WERI-Rb-1 (cell line): Measurements from ENCODE around the gene MOGAT1.
"Not testable (repeated sequence)": the region's sequence is repeated elsewhere in the genome, so short reads cannot be mapped to it uniquely, and the experiment has no call there.

ENCODE experiments used
- DNase-seq: peaks from one replicate; pipeline ENCODE4 v3.0.0-alpha.2; 2020
- H3K27ac ChIP-seq: fragments of 250-450 bp; sonication (Bioruptor Pico); 2 replicates; pipeline ENCODE4 v1.5.1; 2020; ENCODE audit warnings: mild to moderate bottlenecking, moderate library complexity
- H3K27me3 ChIP-seq: fragments of 250-450 bp; sonication (Bioruptor Pico); 2 replicates; pipeline ENCODE4 v1.5.1; 2021; ENCODE audit warnings: mild to moderate bottlenecking, low read depth, moderate library complexity; ENCODE audit not compliant: insufficient read depth, severe bottlenecking
- H3K36me3 ChIP-seq: fragments of 250-450 bp; sonication (Bioruptor Pico); 2 replicates; pipeline ENCODE4 v1.5.1; 2020; ENCODE audit warnings: mild to moderate bottlenecking, moderate library complexity
- H3K4me3 ChIP-seq: 2 replicates; pipeline ENCODE4 v1.5.1; 2011; ENCODE audit warnings: low read depth, mild to moderate bottlenecking, control low read depth, low read length
- H3K9me3 ChIP-seq: fragments of 250-450 bp; sonication (Bioruptor Pico); 2 replicates; pipeline ENCODE4 v1.5.1; 2021; ENCODE audit warnings: mild to moderate bottlenecking, moderate library complexity; ENCODE audit not compliant: severe bottlenecking
- CTCF ChIP-seq: IDR thresholded peaks from 2 replicates; pipeline ENCODE4 v1.5.1; 2011; ENCODE audit warnings: low read depth, mild to moderate bottlenecking, control low read depth, inconsistent platforms, low read length

MOGAT1 gene

DNA sequence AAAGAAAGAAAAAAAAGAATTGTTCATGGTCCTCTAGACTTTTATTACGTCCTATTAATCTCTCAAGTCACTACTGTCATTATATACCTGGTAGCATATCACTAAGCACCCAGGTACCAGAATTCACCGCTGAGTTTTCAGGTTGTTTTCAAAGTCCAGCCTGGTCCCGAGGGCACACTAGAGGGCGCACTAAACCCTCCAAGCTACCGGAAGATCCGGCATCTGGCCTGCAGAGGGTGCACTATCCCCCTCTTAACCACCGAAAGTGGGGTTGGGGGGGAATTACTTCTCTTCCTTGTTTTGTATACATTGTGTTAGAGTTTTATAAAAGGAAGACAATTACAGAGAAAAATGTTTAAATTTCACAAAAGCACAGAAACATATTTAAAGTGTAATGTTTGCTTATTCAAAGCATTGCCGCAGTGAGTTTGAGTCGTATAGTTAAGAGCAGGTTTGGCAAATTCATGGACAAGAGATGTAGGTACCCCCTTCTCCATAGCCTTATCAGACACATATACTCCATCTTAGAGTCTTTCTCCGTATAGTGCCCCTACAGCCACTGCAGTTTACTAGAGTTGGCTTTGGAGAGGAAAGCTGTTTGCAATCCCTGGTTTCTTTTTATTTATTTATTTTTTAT, 19.2 kb downstream of the MOGAT1 start:
- Histone ChIP-seq H3K36me3 (no peaks in the 10 kb centered on the region), H3K27ac (no peak overlapping the region), H3K9me3 (no peaks in the 10 kb centered on the region), H3K27me3 (no peaks in the 10 kb centered on the region), H3K4me3 (no peak overlapping the region)
- TF ChIP-seq CTCF = peak; percentile 95
- peak; percentile 74 for DNase-seq

- DNase-seq, H3K36me3 ChIP-seq, H3K9me3 ChIP-seq, H3K27ac ChIP-seq, H3K4me3 ChIP-seq, H3K27me3 ChIP-seq: not testable (repeated sequence)
Measured at GRCh38 chr2:222693413-222693812, 22.0 kb downstream of the MOGAT1 start.

DNA sequence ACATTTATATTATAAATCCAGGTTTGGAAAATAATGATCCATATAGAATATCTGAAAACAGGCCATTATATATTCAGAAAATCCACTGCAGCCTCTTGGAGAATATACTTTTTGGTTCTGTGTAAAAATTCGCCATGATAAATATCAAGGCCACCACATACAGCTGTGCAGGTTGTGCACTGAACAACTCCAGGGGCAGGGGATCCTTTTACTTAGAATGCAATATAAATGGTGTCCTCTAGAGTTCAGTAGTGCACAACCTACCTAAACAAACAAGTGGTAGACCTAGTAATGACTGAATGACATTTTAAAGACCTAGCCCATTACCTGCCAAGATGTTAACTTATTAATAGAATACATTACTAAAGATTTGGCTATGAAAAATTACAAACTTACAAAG, 22.4 kb downstream of the MOGAT1 start:
- no peak for DNase-seq
- TF ChIP-seq CTCF = peak; percentile 20; the same call in 1 of the 2 replicates
- H3K4me3 ChIP-seq = no peak overlapping the region
- no peaks in the 10 kb centered on the region for H3K27me3 ChIP-seq
- no peaks in the 10 kb centered on the region for H3K36me3 ChIP-seq
- H3K27ac ChIP-seq = no peak overlapping the region
- H3K9me3 ChIP-seq = no peaks in the 10 kb centered on the region

DNA sequence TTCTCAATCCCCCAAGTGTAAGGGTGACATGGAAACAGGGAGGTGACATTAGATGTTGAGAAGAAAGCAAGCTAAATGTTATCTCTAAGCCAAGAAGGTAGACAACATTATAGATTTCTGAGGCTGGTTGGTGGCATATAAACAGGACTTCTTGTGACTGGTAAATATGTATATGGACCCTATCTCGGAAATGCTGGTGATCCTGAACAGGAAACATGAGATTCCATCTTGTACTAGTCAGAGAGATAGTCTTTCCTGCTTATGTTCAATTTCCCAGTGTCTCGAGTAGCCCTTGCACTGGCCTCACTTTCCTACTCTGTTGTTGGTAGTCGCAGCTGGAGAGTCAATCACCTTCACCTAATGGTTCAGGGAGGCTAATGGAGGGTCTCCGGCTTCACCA, 26.8 kb downstream of the MOGAT1 start:
- Histone ChIP-seq H3K27ac (no peak overlapping the region), H3K36me3 (no peaks in the 10 kb centered on the region), H3K9me3 (no peaks in the 10 kb centered on the region), H3K4me3 (no peak overlapping the region), H3K27me3 (no peaks in the 10 kb centered on the region)
- no peak for DNase-seq
- no peak for TF ChIP-seq CTCF

- H3K27ac ChIP-seq = no peak overlapping the region
- no peaks in the 10 kb centered on the region for H3K27me3 ChIP-seq
- H3K36me3 ChIP-seq = no peaks in the 10 kb centered on the region
- DNase-seq = no peak
- TF ChIP-seq CTCF = no peak
- no peak overlapping the region for H3K4me3 ChIP-seq
- no peaks in the 10 kb centered on the region for H3K9me3 ChIP-seq
Measured at GRCh38 chr2:222701233-222701632, 29.8 kb downstream of the MOGAT1 start.

- Histone ChIP-seq H3K27ac (no peak overlapping the region), H3K36me3 (no peaks in the 10 kb centered on the region), H3K27me3 (no peaks in the 10 kb centered on the region), H3K9me3 (no peaks in the 10 kb centered on the region), H3K4me3 (no peak overlapping the region)
- TF ChIP-seq CTCF = no peak
- DNase-seq = no peak
Measured at GRCh38 chr2:222701721-222702131, 30.3 kb downstream of the MOGAT1 start.
